ENCODE data around the gene SIRPD.
"Not testable (repeated sequence)": the region's sequence is repeated elsewhere in the genome, so short reads cannot be mapped to it uniquely, and the experiment has no call there.

SIRPD gene

DNA sequence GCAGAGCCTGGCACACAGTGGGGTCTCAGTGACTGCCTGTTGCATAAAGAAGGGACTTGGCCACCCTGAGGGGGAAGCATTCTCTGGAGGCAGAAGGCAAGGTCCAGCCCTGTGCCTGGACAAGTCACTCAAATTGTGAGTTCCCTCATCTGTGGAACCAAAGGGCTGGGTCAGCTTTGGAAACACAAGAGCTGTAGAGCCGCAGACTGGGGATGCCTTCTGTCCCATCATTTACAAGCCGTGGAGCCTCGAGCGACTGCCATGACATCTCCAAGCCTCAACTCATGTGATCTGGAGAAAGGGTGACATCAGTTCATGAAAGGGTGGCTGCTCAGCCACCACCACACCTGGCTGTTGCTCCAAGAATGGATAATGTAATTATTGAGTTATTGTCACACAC is 20.4 kb upstream of the SIRPD start:
- Histone ChIP-seq H4K20me1 (ENCODE audit: insufficient read depth, low read length) (no peaks in the 10 kb centered on the region), H3F3A (ENCODE audit: insufficient read depth, low read length) (no peaks in the 10 kb centered on the region), H3K27me3 (replicated peaks; ENCODE audit: insufficient read depth, low read length) (no peaks in the 10 kb centered on the region), H3K27ac (ENCODE audit: low read length) (no peak overlapping the region), H3K9ac (ENCODE audit: low read length) (no peak overlapping the region), H3K9me2 (replicated peaks; ENCODE audit: insufficient read depth, low read length) (no peaks in the 10 kb centered on the region), H3K4me3 (ENCODE audit: low read length) (no peak overlapping the region), H3K9me3 (replicated peaks; ENCODE audit: insufficient read depth, low read length) (no peaks in the 10 kb centered on the region), H3K36me3 (replicated peaks; ENCODE audit: insufficient read depth, low read length) (no peaks in the 10 kb centered on the region), H3K4me2 (ENCODE audit: low read depth, low read length) (no peak overlapping the region), H3K79me2 (ENCODE audit: low read length) (no peaks in the 10 kb centered on the region), H3K4me1 (ENCODE audit: low read length) (no peaks in the 10 kb centered on the region), H2AFZ (ENCODE audit: low read length) (no peak overlapping the region)
- TF ChIP-seq CTCF (IDR thresholded peaks at IDR 0.05; ENCODE audit: low read length) (no peak), EZH2phosphoT487 (IDR thresholded peaks at IDR 0.05; ENCODE audit: low read length) (no peak), EZH2 (optimal IDR thresholded peaks at IDR 0.05; ENCODE audit: low read depth, low read length) (no peak)
- no peak for DNase-seq

- H3K36me3 ChIP-seq (replicated peaks; ENCODE audit: insufficient read depth, low read length); H3K4me3 ChIP-seq (ENCODE audit: low read length); H3K27ac ChIP-seq (ENCODE audit: low read length); DNase-seq; H3K9me3 ChIP-seq (replicated peaks; ENCODE audit: insufficient read depth, low read length); H3K4me2 ChIP-seq (ENCODE audit: low read depth, low read length); H3K27me3 ChIP-seq (replicated peaks; ENCODE audit: insufficient read depth, low read length); H4K20me1 ChIP-seq (ENCODE audit: insufficient read depth, low read length); H2AFZ ChIP-seq (ENCODE audit: low read length); H3K4me1 ChIP-seq (ENCODE audit: low read length); H3K79me2 ChIP-seq (ENCODE audit: low read length); H3F3A ChIP-seq (ENCODE audit: insufficient read depth, low read length); H3K9ac ChIP-seq (ENCODE audit: low read length); H3K9me2 ChIP-seq (replicated peaks; ENCODE audit: insufficient read depth, low read length): not testable (repeated sequence)
Observed at GRCh38 chr20:1577313-1577712, 19.8 kb upstream of the SIRPD start.

- Histone ChIP-seq H3K4me3 (ENCODE audit: low read length) (no peak overlapping the region), H3K79me2 (ENCODE audit: low read length) (no peaks in the 10 kb centered on the region), H3K4me2 (ENCODE audit: low read depth, low read length) (no peak overlapping the region), H3K36me3 (replicated peaks; ENCODE audit: insufficient read depth, low read length) (no peaks in the 10 kb centered on the region), H3K27me3 (replicated peaks; ENCODE audit: insufficient read depth, low read length) (no peaks in the 10 kb centered on the region), H4K20me1 (ENCODE audit: insufficient read depth, low read length) (no peaks in the 10 kb centered on the region), H3K27ac (ENCODE audit: low read length) (no peak overlapping the region), H3K9me2 (replicated peaks; ENCODE audit: insufficient read depth, low read length) (no peaks in the 10 kb centered on the region), H3K4me1 (ENCODE audit: low read length) (no peaks in the 10 kb centered on the region), H3K9ac (ENCODE audit: low read length) (no peak overlapping the region), H2AFZ (ENCODE audit: low read length) (no peak overlapping the region), H3F3A (ENCODE audit: insufficient read depth, low read length) (no peaks in the 10 kb centered on the region), H3K9me3 (replicated peaks; ENCODE audit: insufficient read depth, low read length) (no peaks in the 10 kb centered on the region)
- no peak for DNase-seq
- no peak for TF ChIP-seq EZH2 (optimal IDR thresholded peaks at IDR 0.05; ENCODE audit: low read depth, low read length)
- no peak for TF ChIP-seq CTCF (IDR thresholded peaks at IDR 0.05; ENCODE audit: low read length)
- TF ChIP-seq EZH2phosphoT487 (IDR thresholded peaks at IDR 0.05; ENCODE audit: low read length): no peak
Observed at GRCh38 chr20:1576641-1577040, 19.1 kb upstream of the SIRPD start.

DNA sequence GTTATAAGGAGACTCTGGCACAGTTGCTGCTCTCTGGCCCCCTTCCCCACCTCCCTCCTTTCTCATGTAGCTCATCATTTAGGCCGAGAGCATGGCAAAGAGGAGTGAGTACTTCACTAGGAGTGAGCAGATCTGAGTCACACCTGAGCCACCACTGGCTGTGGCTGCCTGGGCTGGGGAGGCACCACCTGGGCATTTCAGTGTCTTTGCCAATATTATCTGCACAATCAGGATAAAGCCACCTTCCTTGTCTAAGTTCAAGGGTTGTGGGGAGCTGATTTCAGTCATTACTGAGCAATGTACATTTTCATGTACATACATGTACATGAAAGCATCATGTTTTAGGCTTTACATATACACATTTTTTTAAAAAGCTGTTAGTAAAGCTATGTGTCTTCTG is 18.5 kb upstream of the SIRPD start:
- not testable (repeated sequence) for H3F3A ChIP-seq (ENCODE audit: insufficient read depth, low read length); H3K9ac ChIP-seq (ENCODE audit: low read length); H4K20me1 ChIP-seq (ENCODE audit: insufficient read depth, low read length); H3K36me3 ChIP-seq (replicated peaks; ENCODE audit: insufficient read depth, low read length); H3K9me3 ChIP-seq (replicated peaks; ENCODE audit: insufficient read depth, low read length); H3K27ac ChIP-seq (ENCODE audit: low read length); H3K27me3 ChIP-seq (replicated peaks; ENCODE audit: insufficient read depth, low read length); H3K79me2 ChIP-seq (ENCODE audit: low read length); H3K4me3 ChIP-seq (ENCODE audit: low read length); H3K9me2 ChIP-seq (replicated peaks; ENCODE audit: insufficient read depth, low read length); H3K4me2 ChIP-seq (ENCODE audit: low read depth, low read length); DNase-seq; H3K4me1 ChIP-seq (ENCODE audit: low read length); H2AFZ ChIP-seq (ENCODE audit: low read length)

GRCh38 chr20:1571583-1571982 is 14.1 kb upstream of the SIRPD start:
- H3K27ac ChIP-seq (ENCODE audit: low read length); H3K9me3 ChIP-seq (replicated peaks; ENCODE audit: insufficient read depth, low read length); H3K9ac ChIP-seq (ENCODE audit: low read length); H3K4me3 ChIP-seq (ENCODE audit: low read length); H2AFZ ChIP-seq (ENCODE audit: low read length); H3K79me2 ChIP-seq (ENCODE audit: low read length); H3K4me1 ChIP-seq (ENCODE audit: low read length); DNase-seq; H3K4me2 ChIP-seq (ENCODE audit: low read depth, low read length); H4K20me1 ChIP-seq (ENCODE audit: insufficient read depth, low read length); H3K27me3 ChIP-seq (replicated peaks; ENCODE audit: insufficient read depth, low read length); H3K9me2 ChIP-seq (replicated peaks; ENCODE audit: insufficient read depth, low read length); H3K36me3 ChIP-seq (replicated peaks; ENCODE audit: insufficient read depth, low read length); H3F3A ChIP-seq (ENCODE audit: insufficient read depth, low read length): not testable (repeated sequence)

All from MM.1S (cell line).